Stimulated activated CD4-positive, alpha-beta T cell treated with anti-CD3 and anti-CD28 coated beads, Interleukin-4, amount 100 ng/mL, for 24 hours (primary cell): ENCODE measurements around the gene SNRPA.
A peak's percentile ranks its signal among the peaks of the same experiment; 100 is the strongest.
"Not testable (repeated sequence)": the region's sequence is repeated elsewhere in the genome, so short reads cannot be mapped to it uniquely, and the experiment has no call there.

ENCODE experiments used
- DNase-seq: peaks from one replicate; pipeline ENCODE4 v3.0.0-alpha.2; 2020

The SNRPA gene

GRCh38 chr19:40747536-40747935 is 3.5 kb upstream of the SNRPA start:
- DNase-seq = no peak

- DNase-seq = peak; percentile 100
These were observed 737 bp upstream of the SNRPA start, which contains the start of gene ACTMAP for GRCh38 chr19:40750058-40750873. Gene ACTMAP, minus strand, starts transcription at chr19:40750477. Its CDS starts 674 bp downstream, at chr19:40749803.

- peak; percentile 35 for DNase-seq
These were observed 1.3 kb downstream of the SNRPA start for GRCh38 chr19:40752257-40752781.

GRCh38 chr19:40754611-40755247 is 3.7 kb downstream of the SNRPA start:
- DNase-seq = peak; percentile 80

- no peak for DNase-seq
These were observed 4.2 kb downstream of the SNRPA start for GRCh38 chr19:40755248-40755624.

GRCh38 chr19:40755791-40756190 is 4.8 kb downstream of the SNRPA start:
- no peak for DNase-seq

GRCh38 chr19:40756502-40757110 is 5.6 kb downstream of the SNRPA start:
- DNase-seq = peak; percentile 54

GRCh38 chr19:40758491-40758890 is 7.5 kb downstream of the SNRPA start:
- no peak for DNase-seq

- DNase-seq = no peak
These were observed 8.3 kb downstream of the SNRPA start for GRCh38 chr19:40759352-40759751.

GRCh38 chr19:40762754-40763470 is 11.9 kb downstream of the SNRPA start:
- no peak for DNase-seq

GRCh38 chr19:40763526-40763925 is 12.5 kb downstream of the SNRPA start:
- no peak for DNase-seq

- no peak for DNase-seq
These were observed 13.0 kb downstream of the SNRPA start for GRCh38 chr19:40763963-40764362.

GRCh38 chr19:40766385-40766784 is 15.4 kb downstream of the SNRPA start:
- not testable (repeated sequence) for DNase-seq

GRCh38 chr19:40768869-40769268 is 17.9 kb downstream of the SNRPA start:
- DNase-seq = no peak

GRCh38 chr19:40771101-40771862 is 20.3 kb downstream of the SNRPA start:
- DNase-seq = not testable (repeated sequence)

GRCh38 chr19:40774916-40775631 is 24.1 kb downstream of the SNRPA start, which contains the start of gene MIA:
Gene MIA, plus strand, starts transcription at chr19:40775521. Its CDS starts 22 bp downstream, at chr19:40775543.
- no peak for DNase-seq

GRCh38 chr19:40775632-40776022 is 24.6 kb downstream of the SNRPA start:
- no peak for DNase-seq

- no peak for DNase-seq
These were observed 25.4 kb downstream of the SNRPA start for GRCh38 chr19:40776364-40776763.

- DNase-seq = peak; percentile 90
These were observed 26.1 kb downstream of the SNRPA start for GRCh38 chr19:40776932-40777644.

GRCh38 chr19:40777645-40777936 is 26.6 kb downstream of the SNRPA start:
- no peak for DNase-seq
